Ecto neural progenitor cell (in vitro differentiated cells): ENCODE data around the gene PTPRU.
"Not testable (repeated sequence)": the region's sequence is repeated elsewhere in the genome, so short reads cannot be mapped to it uniquely, and the experiment has no call there.

ENCODE experiments used
- DNase-seq: peaks from one replicate; pipeline ENCODE4 v3.0.0-alpha.2; 2018; ENCODE audit warnings: low spot score

The PTPRU gene

DNA sequence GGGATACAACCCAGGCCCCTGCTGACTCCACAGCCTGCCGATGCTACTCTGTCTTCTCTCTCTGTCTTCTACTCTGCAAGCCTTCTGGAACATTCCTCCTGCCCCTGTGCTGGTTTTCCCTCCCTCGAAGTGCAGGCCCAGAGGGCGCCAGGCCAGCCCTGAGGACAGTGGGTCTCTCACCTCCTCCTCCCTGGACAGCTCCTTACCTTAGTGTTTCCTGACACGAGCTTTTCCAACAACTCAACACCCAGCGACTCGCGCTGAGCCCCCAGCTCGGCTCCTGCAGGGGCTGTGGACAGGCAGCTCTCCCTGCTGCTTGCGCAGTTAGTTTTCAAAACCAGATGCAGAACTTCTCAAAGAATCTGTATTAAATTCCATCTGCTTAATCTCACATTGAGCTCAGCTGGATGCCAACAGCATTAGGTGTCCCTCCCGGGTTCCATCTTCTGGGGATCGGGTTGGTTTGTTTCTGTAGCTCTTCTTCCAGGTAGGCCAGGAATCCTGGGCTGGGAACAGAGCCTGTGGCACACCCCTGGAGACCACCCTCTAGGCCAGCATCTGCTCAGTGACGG lies 54.2 kb downstream of the PTPRU start:
- DNase-seq: no peak

GRCh38 chr1:29291756-29292155 lies 55.4 kb downstream of the PTPRU start:
- no peak for DNase-seq

DNA sequence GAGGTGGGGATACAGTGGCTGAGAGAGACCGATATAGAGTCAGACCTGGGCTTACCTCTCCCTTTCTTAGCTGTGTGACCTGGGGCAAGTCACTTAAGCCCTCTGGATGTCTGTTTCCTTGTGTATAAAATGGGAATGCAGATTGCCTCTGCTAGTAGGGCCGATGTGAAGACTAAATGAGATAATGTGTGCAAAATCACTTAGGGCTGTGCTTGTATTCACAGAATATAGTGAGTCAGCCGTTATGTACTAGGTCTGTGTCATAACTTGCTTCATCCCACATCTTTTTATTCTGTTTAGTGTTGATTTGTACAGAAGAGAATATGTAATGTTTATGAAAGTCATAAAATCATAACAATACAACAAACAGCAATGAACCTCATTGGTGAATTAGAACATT lies 56.0 kb downstream of the PTPRU start:
- DNase-seq: no peak

DNA sequence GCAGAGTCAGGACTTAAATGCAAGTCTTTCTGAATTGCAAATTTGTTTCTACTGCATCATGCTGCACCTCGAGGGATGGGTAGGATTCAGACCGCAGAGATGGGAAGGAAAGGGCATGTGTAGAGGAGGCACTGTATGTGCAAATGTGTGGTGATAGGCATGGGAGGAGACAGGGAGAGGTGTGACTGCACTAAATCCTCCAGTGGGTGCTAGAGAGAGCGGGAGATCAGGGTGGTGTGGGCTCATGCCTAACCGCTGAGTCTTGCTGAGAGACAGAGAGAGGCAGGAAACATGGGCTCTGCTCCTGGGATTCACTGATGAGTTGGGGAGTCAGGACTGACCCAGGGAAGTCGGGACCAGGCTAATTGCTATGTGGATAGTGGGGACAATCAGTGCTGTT lies 61.1 kb downstream of the PTPRU start:
- DNase-seq: no peak

DNA sequence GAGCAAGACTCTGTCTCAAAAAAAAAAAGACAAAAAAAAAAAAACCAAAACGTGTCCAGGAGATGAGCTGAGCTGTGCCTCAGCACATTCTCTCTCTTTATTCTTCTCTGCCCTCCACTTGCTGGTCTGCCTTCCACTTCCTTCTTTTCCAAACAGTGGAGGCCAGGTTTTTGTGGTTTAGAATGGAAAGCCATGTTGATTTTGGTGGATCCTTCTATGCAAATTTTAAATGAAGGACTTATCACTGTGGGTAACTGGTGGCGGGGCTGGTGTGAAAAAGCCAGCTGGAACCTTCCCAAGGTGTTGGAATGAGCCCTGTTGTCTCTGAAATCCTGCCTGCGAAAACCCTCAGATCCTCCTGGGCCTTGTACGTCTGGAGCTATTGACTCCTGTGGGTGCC lies 61.9 kb downstream of the PTPRU start:
- no peak for DNase-seq

- no peak for DNase-seq
These were observed 63.1 kb downstream of the PTPRU start for GRCh38 chr1:29299446-29299845.

DNA sequence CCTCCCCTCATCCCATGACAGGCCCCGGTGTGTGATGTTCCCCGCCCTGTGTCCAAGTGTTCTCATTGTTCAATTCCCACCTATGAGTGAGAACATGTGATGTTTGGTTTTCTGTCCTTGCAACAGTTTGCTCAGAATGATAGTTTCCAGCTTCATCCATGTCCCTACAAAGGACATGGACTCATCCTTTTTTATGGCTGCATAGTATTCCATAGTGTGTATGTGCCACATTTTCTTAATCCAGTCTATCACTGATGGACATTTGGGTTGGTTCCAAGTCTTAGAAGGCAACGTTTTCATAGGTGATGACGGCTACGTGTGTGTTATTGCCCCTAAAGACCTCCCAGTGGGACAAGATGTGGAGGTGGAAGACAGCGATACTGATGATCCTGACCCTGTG lies 65.4 kb downstream of the PTPRU start:
- not testable (repeated sequence) for DNase-seq

DNA sequence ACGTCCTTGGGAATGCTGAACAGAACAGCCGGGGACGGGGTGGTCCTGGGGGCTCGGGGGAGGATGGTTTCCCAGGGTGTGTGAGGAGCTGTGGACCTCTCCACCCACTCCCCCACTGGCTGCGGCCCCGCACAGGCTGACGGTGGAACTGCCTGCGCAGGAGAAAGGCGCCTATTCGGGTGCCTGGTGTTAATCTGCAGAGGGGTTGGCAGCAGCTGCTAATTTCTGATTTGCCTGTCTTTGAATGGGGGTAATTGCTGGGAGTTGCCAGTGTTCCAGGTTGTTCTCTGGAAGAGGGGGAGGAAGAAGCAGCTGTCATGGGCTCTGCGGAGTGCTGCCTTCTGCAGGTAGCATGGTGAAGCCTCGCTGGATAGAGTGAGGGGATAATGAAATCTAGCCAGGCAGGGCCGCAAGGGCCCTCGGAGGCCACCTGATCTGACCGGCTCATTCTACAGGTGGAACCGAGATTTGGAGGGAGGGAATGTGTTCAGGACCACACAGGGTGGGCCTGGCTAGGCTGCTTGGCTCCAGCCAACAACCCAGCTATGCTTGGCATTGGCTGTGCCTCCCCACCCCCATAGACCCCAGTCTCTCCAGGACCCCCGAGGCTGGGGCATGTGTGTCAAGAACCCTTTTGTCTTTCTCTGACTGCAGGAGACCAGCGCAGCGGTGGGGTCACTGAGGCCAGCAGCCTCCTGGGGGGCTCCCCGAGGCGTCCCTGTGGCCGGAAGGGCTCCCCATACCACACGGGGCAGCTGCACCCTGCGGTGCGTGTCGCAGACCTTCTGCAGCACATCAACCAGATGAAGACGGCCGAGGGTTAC lies 67.1 kb downstream of the PTPRU start:
- DNase-seq: no peak

- DNase-seq: no peak
These were observed 67.8 kb downstream of the PTPRU start for GRCh38 chr1:29304025-29304684.

DNA sequence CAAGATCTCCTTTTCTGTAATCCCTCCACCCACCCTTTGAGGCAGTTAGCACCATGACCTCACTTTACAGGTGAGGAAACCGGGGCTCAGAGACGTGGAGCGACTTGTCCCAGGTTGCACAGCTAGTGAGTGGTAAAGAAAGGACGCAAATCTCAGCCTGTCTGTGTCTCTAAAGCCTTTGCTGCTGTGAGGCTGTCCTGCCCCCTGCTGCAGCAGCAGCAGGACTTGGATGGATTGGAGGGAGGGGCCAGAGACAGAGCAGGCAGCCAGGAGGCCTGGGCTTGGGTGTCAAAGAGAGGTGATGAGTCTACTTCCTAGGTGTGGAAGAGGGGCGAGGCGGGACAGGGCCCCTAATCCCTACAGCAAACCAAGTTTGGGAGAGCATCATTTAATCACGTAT lies 69.6 kb downstream of the PTPRU start:
- DNase-seq: no peak

GRCh38 chr1:29306471-29307140 lies 70.3 kb downstream of the PTPRU start:
- DNase-seq: no peak

- no peak for DNase-seq
These were observed 72.8 kb downstream of the PTPRU start for GRCh38 chr1:29309075-29309474.

DNA sequence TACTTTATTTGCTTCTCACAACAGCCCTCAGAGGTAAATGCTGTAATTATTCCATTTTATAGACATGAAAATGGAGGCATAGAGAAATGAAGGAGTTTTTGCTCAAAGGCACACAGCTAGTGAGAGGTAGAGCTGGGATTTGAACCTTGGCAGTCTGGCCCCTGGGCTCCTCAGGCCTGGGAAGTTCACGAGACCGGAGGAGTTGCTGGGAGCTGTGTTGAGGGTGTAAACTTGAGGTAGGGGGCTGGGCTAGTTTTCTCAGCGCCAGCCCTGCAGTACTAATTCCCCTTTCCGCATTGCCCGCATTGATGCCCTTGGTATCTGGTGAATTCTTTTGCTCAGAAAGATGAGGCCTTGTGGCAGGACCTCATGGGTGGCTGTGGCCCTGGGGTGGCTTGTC lies 73.3 kb downstream of the PTPRU start:
- DNase-seq: no peak

- DNase-seq: no peak
These were observed 74.4 kb downstream of the PTPRU start for GRCh38 chr1:29310616-29311180.

GRCh38 chr1:29311352-29312030 lies 75.2 kb downstream of the PTPRU start:
- DNase-seq: no peak

DNA sequence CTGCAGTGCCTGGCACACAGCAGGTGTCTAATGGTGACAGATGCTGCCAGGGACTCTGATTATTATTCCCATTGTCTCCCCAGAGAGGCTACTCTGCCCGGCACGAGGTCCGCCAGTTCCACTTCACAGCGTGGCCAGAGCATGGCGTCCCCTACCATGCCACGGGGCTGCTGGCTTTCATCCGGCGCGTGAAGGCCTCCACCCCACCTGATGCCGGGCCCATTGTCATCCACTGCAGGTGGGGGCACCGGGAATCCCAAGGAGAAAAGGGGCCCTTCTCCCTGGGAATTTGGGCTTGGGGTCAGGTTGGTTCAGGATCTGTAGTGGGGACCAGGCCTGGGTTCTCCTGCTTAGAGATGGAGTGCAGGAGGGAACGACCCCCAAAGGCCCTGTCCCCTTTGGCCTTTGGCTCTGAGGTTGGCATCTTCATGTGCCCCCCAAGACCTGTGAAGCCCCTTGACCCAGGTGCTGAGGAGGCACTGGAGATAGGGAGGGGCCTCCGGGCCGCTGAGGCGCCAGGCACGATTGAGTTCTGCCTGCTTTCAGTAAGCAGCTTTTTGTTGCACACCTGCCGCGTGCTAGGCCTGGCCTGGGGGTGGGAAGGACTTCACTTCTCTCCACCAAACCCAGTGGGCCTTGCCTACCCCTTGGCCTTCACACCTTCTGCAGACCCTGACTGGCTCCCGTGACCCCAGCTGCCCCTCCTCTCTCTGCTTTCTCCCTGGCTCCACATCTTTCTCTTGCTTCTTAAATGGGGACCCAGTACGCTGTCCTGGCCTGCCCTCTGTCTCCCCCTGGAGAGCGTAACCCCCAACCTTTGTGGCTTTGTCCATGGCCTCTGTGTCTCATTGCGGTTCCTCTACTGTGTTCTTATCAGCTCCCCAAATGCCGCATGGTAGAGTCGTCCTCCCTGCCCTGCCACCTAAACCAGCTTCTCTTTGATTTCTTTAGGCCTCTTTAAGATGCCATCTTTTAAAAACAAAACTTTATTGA lies 76.4 kb downstream of the PTPRU start:
- DNase-seq: no peak

DNA sequence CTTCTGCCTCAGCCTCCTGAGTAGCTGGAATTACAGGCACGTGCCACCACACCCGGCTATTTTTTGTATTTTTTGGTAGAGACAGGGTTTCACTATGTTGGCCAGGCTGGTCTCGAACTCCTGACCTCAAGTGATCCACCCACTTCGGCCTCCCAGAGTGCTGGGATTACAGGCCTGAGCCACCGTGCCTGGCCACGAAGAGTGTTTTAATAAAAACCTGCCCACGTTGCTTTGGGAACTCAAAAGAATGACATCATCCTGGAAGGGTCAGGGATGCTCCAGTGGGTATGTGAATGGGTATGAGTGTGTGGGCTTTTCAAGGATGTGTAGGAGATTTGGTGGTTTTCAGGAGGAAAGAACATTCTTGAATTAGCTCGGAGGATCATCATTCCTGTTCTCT lies 78.4 kb downstream of the PTPRU start:
- DNase-seq: not testable (repeated sequence)

- DNase-seq: no peak
These were observed 78.9 kb downstream of the PTPRU start for GRCh38 chr1:29315262-29315661.

- no peak for DNase-seq
These were observed 79.6 kb downstream of the PTPRU start for GRCh38 chr1:29315876-29316275.

DNA sequence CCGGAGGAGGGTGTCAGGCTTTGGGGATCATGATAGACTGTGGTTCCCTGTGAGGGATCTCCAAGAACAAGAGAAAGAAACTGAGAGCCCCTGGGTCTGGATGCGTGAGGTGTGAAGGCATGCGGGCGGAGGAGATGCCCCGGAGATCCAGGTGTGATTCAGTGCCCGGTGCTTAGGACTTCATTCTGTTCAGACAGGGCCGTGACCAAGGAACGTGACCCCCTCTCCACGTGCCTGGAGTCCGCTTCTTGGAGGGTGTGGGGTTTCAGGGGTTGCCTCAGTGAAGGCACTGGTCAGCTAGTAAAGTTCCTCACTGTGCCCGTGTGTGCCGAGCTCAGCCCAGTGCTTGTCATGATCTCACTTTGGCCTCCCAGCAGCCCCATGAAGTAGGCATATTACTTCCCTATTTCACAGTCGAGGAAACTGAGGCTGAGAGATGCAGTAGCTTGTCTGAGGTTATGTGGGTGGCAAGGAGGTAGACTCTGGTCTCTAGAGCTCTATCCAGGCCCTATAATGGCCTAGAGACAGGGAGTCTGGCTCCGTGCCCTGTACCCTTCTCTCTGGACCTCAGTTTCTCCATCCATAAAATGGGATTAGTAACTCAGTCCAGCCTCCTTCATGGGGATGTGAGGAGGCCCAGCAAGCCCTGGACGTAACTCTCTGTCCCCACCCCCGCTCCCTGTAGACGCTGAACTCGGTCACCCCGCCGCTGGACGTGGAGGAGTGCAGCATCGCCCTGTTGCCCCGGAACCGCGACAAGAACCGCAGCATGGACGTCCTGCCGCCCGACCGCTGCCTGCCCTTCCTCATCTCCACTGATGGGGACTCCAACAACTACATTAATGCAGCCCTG lies 81.0 kb downstream of the PTPRU start:
- DNase-seq: no peak
